ENCODE measurements around the gene KIAA1549. TPM values are rescaled to one million over a fixed set of nuclear protein-coding genes. Genes with fewer than 3 reads are reported as not detected.

KIAA1549 gene
- total RNA-seq, 4 donors from 2014 or later: 0.27 to 2.8 (median 0.78) TPM

GRCh38 chr7:138902161-138902560 is 79.0 kb downstream of the KIAA1549 start:
- WGBS, 2 donors: 84 to 85% methylated on average over 3 of the region's 3 CpGs
- intact Hi-C loops (cut with DNase I; ENCODE audit: low total_unique reads): no loop called here
- TF ChIP-seq CTCF (IDR thresholded peaks at IDR 0.05): no peak
- no peak for TF ChIP-seq POLR2A (IDR thresholded peaks at IDR 0.05)

GRCh38 chr7:138900035-138900828 is 81.0 kb downstream of the KIAA1549 start:
- no peak overlapping the region for H3K4me3 ChIP-seq (ENCODE audit: low read depth, poor library complexity, severe bottlenecking)
- TF ChIP-seq POLR2A (IDR thresholded peaks at IDR 0.05) (no peak), CTCF (IDR thresholded peaks at IDR 0.05) (no peak)
- intact Hi-C loops (cut with DNase I; ENCODE audit: low total_unique reads): no loop called here
- DNase-seq (ENCODE audit: low spot score in 2 of 2): no peak
- WGBS, 2 donors: 63 to 73% methylated on average over 12 of the region's 12 CpGs

More at GRCh38 chr7:138902161-138902560, 79.0 kb downstream of the KIAA1549 start:
- DNase-seq (ENCODE audit: low spot score in 2 of 2): no peak
- no peak overlapping the region for H3K4me3 ChIP-seq (ENCODE audit: low read depth, poor library complexity, severe bottlenecking)

GRCh38 chr7:138898802-138899201 is 82.4 kb downstream of the KIAA1549 start:
- WGBS, 2 donors: 74 to 82% methylated on average over 8 of the region's 8 CpGs
- H3K4me3 ChIP-seq (ENCODE audit: low read depth, poor library complexity, severe bottlenecking): no peak overlapping the region
- intact Hi-C loops (cut with DNase I; ENCODE audit: low total_unique reads): no loop called here
- no peak for DNase-seq (ENCODE audit: low spot score in 2 of 2)
- TF ChIP-seq CTCF (IDR thresholded peaks at IDR 0.05) (no peak), POLR2A (IDR thresholded peaks at IDR 0.05) (no peak)

- intact Hi-C loops (cut with DNase I; ENCODE audit: low total_unique reads): no loop called here
- no peak for DNase-seq (ENCODE audit: low spot score in 2 of 2)
- WGBS, 2 donors: 50 to 55% methylated on average over 3 of the region's 3 CpGs
- no peak overlapping the region for H3K4me3 ChIP-seq (ENCODE audit: low read depth, poor library complexity, severe bottlenecking)
- TF ChIP-seq CTCF (IDR thresholded peaks at IDR 0.05): no peak
- TF ChIP-seq POLR2A (IDR thresholded peaks at IDR 0.05): no peak
These were observed 82.9 kb downstream of the KIAA1549 start for GRCh38 chr7:138898255-138898654.

- no peak for TF ChIP-seq CTCF (IDR thresholded peaks at IDR 0.05)
- no peak for TF ChIP-seq POLR2A (IDR thresholded peaks at IDR 0.05)
- intact Hi-C loops (cut with DNase I; ENCODE audit: low total_unique reads): no loop called here
- 86% methylated on average over 7 of the region's 7 CpGs for WGBS, 2 donors
- H3K4me3 ChIP-seq (ENCODE audit: low read depth, poor library complexity, severe bottlenecking): no peak overlapping the region
- DNase-seq (ENCODE audit: low spot score in 2 of 2): no peak
These were observed 85.5 kb downstream of the KIAA1549 start for GRCh38 chr7:138895679-138896078.

- WGBS, 2 donors: 85 to 86% methylated on average over 4 of the region's 4 CpGs
- H3K4me3 ChIP-seq (ENCODE audit: low read depth, poor library complexity, severe bottlenecking): no peak overlapping the region
- no peak for TF ChIP-seq CTCF (IDR thresholded peaks at IDR 0.05)
- no peak for TF ChIP-seq POLR2A (IDR thresholded peaks at IDR 0.05)
- DNase-seq (ENCODE audit: low spot score in 2 of 2): no peak
- intact Hi-C loops (cut with DNase I; ENCODE audit: low total_unique reads): no loop called here
These were observed 87.9 kb downstream of the KIAA1549 start for GRCh38 chr7:138893258-138893657.

Measured in lower leg skin (tissue), 4 donors.